Stimulated activated CD8-positive, alpha-beta memory T cell treated with anti-CD3 and anti-CD28 coated beads, Interleukin-12 subunit alpha, Interleukin-12 subunit beta, amount 100 ng/mL, for 24 hours (primary cell): ENCODE data around the gene UACA.

Experiments used
- DNase-seq: peaks from one replicate; pipeline ENCODE4 v3.0.0-alpha.2; 2020; ENCODE audit errors: extremely low read depth

The UACA gene

DNA sequence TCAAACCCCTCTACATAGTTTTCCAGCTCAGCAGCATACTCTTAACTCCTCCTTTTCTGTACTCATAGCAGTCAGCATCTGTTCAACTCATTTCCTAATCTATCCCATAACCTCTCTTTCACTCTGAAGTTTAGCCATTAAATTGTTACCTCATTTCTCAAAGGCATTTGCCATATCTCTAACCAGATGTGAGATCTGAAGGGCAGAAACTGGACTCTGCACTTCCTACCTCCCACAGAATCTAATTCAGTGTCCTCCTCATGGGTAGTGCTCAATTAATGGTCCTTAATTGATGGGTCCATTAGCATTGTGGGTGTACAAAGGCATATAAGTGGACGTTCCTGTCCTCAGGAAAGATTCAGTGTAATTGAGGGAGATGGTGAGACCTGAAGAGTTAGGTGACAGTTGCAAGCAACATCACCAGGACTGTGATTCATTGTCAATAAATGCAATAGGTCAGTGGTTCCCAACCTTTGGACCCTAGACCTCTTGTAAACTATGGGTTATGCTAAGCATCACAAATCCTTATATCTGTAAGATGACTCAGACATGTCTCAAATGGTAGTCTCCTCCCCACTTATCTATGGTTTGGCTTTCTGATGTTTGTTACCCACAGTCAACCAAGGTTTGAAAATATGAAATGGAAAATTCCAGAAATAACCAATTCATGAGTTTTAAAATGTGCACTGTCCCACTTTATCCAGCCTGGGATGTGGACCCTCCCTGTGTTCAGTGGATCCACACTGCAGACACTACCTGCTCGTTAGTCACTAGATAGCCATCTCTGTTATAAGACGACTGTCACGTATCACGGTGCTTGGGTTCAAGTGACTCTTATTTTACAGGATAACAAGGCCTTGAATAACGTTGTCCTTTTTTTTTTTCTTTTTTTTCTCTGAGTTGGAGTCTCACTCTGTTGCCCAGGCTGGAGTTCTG, 25.0 kb upstream of the UACA start:
- DNase-seq, result no peak

DNA sequence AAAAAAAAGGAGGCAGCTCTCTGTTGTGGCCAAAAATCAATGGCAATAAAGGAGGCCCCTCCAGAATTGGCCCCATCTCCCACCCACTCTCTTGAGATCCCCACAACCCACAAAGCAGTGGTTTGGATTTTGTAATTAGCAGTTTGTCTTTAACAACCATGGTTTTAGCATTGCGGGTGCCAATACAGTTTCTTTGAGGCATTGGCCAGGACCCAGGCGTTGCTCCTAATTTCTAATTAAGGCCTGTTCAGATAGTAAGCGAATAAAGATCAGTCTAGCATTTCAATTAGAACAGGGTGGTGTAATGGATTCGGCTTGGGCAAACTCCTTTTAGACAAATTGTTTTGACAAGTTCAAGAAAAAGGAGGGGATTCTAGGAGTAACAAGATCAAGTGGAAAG, 23.6 kb upstream of the UACA start:
- no peak for DNase-seq

DNA sequence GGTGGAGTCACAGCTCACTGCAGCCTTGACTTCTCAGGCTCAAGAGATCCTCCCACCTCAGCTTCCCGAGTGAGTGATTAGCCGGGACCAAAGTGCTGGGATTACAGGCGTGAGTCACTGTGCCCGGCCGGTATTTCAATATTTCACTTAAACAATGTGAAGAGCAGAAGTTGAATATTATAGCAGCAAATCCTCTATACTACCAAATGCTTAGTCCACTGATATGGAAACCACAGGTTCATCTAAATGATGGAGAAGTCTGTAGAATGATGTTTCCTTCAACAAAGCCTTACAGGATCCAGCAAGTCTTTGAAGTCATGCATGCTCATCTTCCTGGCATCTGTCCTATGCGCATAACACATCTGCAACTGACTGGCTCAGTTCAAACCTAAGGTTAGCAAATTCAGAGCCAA, 20.3 kb upstream of the UACA start:
- no peak for DNase-seq

DNA sequence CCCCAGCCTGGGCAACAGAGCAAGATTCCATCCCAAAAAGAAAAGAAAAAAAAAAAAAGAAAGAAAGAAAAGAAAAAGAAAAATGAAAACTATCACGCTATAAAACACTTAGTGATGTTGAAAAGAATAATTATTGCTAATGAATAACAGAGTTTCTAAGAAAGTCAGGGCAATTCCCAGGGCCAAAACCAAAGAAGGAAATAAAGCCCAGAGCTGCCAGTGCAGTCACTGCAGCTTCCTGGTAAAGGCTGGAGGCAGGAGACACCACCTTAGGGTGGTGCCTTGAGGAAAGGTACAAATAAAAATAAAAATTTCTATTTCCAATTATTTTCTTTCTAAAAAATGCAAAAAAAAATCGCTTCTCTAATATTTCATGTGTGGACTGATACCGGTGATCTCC, 19.7 kb upstream of the UACA start:
- no peak for DNase-seq

DNA sequence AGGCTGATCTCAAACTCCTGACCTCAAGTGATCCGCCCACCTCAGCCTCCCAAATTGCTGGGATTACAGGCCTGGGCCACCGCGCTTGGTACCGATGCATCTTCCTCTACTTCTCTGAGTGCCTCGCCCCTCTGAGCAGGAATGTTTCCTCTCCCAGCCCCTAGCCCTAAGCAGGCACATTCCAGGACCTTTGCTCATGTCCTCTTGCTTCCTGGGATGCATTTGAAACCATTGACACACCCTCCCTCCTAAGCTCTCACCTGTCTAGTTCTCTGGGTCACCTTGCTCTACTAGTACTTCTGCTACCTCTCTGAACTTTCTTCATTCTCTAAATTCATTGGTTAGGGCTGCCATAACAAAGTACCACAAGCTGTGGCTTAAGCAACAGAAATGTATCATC, 17.9 kb upstream of the UACA start:
- DNase-seq, result no peak

DNA sequence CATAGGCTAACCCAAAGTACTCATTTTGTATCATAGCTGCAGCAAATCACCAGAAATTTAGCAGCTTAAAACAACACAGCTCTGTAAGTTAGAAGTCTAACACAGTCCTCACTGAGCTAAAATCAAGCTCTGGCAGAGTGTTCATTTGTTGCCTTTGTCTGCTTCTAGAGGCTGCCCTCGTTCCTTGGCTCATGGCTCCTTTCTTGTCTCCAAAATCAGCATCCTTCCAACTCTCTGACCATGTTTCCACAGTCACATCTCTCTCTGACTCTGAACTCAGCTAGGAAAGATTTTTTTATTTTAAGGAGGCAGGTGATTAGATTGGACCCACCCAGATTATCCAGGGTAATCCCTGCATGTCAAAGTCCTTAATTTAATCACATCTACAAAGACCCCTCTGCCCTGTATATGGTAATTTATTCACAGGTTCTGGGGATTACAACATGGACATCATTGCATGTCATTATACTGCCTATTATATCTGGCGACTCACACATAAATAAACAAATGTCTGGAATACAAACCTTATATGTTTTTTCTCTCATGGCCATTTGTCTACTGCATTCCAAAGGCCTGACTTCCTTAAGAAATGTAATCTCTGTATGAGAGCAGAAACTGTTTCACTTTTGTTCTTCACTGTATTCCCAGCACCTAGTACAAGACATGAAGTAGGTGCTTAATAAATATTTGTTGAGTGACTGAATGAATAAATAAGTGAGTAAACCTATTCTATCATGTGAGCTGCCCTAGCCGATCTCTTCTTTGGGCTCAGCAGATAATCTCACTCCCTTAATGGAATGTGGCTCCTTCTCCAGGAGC, 15.1 kb upstream of the UACA start:
- no peak for DNase-seq

DNA sequence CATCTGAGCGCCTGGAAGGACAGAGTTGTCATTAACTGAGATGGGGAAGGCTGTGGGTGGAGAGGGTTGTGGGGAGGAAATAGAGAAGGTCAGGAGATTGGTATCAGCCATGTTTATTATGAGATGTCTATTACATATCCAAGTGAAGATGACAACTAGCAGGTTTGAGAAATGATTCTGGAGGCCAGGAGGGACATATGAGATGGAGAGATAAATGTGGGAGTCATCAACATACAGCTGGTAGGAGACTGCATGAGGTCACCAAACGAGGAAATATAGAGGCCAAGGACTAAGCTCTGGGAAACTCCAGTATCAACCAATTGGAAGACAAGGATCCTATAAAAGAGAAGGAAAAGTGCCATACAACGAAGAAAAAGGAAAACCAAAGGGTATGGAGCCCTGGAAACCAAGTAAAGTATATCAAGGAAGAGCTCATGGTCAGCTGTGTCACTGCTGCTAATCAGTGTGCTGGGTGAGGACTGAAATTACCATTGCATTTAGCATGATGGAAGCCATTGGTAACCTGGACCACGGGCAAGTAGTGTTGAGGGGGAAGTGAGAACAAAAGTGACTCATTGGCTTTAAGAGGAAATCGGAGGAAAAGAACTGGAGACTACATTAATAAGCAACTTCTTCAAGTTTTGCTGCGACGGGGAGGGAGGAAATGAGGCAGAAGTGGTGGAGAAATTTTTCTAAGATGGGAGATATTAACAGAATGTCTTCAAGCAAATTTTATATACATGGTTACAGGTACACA, 14.0 kb upstream of the UACA start:
- DNase-seq, result no peak

DNA sequence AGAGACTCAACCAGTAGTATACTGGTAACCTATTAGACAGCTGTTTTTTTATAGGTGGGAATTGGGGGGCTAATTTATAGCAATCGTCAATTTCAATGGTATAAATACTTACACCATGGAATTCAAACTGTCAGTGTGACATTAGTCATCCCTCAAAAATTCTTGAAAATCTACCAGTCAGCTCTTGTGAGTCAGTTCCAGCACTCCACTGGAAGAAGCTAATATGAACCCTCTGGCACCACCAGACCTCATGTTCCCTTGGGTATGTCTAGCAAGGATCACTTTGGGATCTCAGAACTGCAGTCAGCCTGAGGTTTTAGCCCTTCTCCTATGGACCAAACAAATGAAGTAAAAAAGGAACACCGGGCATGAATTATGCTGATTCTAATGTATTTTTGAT, 11.8 kb upstream of the UACA start:
- no peak for DNase-seq

DNA sequence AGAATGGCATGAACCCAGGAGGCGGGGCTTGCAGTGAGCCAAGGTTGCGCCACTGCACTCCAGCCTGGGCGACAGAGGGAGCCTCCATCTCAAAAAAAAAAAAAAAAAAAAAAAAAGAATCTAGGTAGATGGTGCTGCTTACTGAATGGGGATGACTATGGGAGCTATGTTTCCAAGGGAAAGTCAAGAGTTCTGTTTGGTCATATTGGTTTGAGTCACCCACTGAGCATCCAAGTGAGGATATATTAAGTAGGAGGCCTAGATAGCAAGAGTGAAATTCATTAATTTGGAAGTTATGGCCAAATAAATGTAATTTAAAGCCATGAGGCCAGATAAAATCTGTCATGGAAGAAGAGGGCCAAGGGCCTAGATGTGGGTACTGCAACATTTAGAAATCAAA, 9.0 kb upstream of the UACA start:
- no peak for DNase-seq

DNA sequence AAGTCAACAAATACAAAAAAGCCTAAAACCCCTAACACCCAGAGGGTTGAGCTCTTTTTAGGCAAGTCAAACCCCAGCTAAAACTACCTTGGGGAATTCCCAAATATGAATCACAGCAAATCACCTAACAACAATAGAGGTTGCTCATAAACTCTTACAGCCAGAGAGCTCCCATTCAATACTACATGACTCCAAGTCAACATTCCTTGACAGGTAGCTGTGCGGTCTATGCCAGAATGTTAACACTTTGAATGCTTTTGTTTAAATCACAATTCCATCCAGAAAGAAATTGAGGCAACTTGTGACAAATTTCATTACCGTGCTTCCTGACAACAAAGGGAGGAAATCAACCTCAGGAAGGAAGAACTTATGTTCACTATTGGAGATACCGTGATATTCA, 7.5 kb upstream of the UACA start:
- DNase-seq, result no peak

DNA sequence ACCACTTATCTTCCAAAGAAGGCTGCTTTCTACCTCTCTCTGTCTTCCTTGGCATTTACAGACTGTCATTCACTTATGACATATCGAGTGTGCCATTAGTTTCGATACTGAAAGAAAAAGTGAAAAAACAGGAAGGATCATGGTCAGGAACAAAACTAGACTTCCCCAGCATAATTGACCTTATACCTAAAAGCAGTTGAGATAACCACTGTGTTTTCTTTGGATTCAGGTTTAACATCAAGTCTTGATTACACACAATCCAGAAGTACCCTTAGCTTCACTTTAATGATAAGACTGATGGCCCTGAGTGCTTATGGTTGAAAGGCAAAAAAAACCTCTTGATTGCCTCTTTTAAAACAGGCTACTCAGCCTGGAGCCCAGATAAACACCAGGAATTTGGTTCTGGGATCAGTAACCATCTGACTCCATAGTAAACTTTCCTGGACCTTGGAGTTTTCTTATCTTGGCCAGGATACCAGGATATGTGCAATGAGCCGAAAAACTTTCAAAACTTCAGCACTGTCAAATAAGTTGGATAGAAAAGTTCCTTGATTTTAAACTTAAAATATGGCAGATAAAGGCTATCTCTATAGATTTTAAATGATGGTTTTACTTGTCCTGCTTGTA, 5.0 kb upstream of the UACA start:
- no peak for DNase-seq

DNA sequence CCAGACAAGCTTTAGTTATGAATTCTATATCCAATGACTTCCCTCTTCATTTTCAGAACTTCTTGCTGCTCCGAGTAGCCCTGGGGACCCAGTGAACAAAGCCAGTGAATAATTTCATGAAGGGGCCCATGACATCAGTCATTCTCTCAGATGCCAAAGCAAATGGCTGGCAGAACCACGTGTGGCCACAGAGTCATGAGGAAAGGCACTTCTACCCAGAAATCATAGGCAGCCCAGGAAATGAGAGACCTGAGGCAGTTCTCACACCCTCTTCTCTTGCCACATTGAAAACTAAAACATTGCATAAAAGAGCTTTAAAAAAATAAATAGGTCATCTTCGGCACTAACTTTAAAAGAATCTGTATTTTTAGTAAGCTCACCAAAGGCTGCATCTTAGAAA, 4.3 kb upstream of the UACA start:
- no peak for DNase-seq

DNA sequence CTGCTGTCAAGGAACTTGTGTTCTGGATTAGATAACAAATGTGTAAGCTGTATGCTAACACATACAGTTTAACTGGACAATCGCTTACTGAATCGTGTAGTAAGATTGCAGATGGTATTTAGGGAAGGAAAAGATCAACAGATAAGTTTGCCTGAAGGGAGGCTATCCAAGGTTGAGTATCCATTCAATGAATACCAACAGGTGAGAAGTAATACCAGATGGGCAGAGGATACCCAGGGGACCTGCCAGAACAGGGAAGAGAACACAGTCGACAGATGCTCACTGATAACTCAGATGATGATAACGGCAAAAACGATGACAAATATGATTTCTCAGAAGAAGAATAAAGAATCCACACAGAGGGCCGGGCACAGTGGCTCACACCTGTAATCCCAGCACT, 3.2 kb upstream of the UACA start:
- no peak for DNase-seq

DNA sequence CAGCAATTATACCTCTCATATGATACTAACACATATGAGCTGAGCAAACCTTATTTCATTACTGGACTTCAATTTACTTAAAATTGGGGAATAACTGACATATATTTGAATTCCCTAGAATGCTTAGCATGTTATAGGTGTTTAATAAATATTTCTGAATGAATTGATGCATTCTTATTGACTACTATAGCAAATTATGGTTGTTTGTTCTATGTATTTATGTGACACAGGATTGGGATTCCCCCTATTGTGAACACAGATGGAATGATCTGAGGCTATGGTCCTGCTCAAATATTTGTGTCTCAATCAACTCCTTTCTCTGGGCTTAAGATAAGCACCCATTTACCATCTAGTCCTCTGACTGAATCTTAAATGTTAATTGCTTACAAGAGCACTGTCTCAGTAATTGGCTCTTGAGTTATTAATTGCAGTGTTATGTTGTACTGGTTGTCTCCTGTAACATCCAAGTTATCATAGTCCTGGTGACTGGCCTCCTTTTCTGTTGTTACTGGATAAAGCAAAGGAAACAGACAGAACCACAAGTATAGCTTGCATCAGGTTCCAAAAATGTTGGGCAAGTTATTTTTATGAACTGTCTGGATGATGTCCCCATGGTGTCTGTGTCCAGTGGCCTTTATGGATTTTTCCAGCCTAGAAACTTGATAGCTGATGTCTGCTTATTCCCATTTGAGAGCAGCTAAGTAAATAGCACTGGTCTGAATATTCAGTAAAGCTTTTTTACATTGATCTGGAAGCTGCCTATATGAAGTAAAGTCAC, 2.3 kb upstream of the UACA start:
- no peak for DNase-seq

DNA sequence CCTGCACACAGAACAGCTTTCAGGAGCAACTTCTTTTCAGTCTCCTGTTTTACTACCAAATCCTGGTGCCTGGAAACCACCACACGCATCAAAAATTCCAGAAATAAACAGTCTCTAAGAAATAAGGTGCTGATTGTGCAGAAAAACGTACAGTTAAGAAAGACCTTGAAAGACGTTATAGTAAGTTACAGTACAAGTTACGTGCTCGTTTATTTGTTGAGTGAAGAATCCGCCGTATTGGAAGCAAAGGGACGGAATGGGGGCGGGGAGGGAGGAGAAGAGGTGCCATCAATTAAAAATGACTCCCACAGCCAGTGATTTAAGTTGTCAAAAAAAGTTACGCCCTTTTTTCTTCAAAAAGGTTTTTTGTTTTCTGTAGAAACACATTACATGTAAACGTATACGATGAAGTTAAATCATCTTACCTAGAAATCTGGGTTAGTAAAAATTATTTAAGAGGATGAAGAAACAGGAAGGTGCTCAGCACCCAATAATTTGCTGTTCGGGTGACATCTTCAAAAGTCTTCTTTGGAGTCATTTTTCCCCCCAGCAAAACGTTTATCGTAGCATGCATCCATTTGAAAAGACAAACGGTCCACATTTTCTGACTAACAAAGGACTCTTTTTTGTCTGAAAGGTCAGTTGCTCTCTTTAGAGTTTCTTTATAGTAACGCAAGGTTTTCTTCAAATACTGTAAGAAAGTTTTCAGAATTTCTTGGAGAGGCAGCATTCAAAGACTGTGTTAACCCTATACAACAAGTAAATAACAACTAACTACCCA, 782 bp upstream of the UACA start:
- no peak for DNase-seq

DNA sequence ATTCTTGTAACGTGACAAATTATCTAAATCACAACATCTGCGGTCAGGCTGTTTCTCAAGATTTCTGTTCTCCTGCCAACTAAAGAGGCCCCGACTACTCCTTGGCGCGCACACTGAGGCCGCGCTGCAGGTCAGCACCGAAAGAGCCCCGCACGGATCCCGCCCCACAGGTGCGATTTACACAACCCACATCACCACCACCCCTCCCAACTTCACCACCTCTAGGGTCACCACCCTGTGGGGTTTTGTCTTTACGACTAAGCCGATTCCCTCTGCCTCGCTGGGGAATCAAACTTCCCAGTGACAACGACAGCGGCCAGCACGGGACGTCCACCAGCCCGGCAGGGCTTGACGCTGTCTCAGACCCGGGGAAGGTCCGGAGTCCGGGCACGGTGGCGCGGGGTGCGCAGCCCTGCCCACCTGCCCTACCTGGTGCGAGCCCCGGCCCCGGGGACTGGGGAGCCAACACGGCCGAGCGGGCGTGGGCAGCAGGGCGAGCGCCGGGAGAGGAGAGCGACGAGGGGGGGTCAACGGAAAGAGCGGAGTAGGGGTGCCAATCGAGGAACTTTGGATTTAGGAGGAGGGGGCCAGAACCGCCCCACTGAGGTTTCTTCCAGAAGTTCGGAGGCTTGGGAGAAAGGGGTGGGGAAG, 764 bp downstream of the UACA start:
- DNase-seq, result no peak

DNA sequence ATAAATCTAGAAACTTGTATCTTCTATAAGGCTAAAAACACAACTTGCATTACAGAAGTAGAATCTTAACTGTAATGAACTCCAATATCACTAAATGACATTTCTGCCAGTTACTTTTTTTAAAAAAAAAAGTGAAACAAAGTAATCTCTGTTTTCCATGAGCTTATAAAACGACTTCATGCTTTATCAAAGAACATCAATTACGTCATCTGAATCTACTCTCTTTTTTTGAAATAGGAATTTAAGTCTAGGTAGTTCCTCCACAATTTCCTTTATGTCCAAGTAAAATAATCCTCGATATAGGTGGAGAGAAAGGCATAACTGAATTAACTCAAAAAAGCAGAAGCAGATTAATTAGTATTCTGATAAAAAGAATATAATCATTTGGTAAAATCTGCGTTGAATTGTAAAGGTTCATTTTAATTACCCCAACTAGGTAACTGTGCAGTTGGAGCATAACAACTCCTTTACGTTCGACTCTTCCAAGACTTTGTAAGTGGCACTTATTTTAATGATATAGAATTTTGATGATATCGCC, 1.4 kb downstream of the UACA start:
- no peak for DNase-seq

DNA sequence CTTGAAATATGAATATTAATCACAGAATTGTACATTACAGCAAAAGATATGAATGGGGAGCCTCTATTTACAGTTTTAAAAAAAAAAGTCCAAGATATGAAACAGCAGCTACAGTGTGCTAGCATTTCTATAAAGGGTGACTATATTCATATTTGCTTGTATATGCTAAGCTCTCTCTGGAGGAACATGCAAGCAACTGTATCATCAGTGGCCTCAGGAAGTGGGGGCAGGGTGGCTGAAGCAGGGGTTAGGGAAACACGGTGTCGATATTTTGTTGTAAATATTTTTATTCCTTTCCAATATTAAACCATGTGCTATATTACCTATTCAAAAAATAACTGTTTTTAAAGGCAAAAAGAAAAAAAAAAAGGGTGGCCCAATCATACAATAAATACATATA, 2.3 kb downstream of the UACA start:
- DNase-seq, result no peak

DNA sequence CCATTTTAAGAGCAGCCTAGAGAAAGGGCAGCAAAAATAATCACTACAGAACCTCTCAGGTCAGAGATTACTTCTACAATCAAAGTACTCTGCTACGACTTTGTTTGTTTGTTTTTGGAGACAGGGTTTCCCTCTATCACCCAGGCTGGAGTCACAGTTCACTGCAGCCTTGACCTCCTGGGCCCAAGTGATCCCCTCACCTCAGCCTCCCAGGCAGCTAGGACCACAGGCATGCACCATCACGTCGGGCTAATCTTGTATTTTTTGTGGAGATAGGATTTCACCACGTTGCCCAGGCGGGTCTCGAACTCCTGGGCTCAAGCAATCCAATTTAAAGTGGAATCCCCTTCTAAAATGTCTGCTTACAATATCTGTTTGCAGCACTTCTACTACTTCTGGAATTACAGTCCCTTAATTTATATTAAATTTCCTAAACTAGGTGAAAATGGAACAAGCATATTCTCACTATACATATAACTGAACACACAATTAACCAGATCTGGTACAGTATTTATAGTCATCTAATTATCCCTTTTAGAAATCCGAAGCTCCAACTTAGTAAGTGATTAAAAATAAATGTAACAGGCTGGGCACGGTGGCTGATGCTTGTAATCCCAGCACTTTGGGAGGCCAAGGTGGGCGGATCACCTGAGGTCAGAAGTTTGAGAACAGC, 4.4 kb downstream of the UACA start:
- no peak for DNase-seq
